Measurements from ENCODE around the gene HRH2. TPM values are rescaled to one million over a fixed set of nuclear protein-coding genes. Genes with fewer than 3 reads are reported as not detected.

HRH2 gene
- total RNA-seq, 1 experiment from 2014 or later: not detected

- no peak overlapping the region for H3K27ac ChIP-seq
- DNase-seq (ENCODE audit: low read depth in 1 of 2, low spot score in 2 of 2): no peak
- H3K4me3 ChIP-seq: no peak overlapping the region
- no peaks in the 10 kb centered on the region for H3K4me1 ChIP-seq (replicated peaks)
- peaks cover 21% of the 10 kb centered on the region for H3K27me3 ChIP-seq (replicated peaks)
- no peaks in the 10 kb centered on the region for H3K36me3 ChIP-seq
- H3K9me3 ChIP-seq (replicated peaks): no peaks in the 10 kb centered on the region; the same call in 1 of the 2 replicates
Observed at GRCh38 chr5:175686396-175686795, 28.5 kb downstream of the HRH2 start.

DNA sequence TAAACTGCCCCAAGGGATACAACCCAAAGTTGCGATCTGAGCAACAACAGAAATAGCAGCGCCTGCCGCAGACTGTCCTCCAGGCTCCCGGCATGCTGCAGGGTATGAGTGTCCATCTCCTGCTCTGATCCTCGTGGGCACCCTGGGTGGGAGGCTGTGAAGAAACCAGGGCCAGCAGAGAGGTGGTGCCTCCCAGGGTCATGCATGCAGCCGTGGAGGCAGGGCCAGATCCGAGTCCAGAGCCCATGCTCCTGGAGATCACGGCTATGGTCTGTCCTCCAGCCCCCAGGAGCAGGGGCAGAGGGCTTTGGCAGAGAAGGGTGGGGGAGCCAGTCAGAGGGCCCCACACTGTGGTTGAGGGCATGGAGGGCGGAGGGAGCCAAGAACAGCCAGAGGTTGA, 29.0 kb downstream of the HRH2 start:
- Histone ChIP-seq H3K4me3 (no peak overlapping the region), H3K27ac (no peak overlapping the region), H3K4me1 (replicated peaks) (no peaks in the 10 kb centered on the region), H3K27me3 (replicated peaks) (peaks cover 23% of the 10 kb centered on the region), H3K36me3 (no peaks in the 10 kb centered on the region), H3K9me3 (replicated peaks) (no peaks in the 10 kb centered on the region; the same call in 1 of the 2 replicates)
- DNase-seq (ENCODE audit: low read depth in 1 of 2, low spot score in 2 of 2): no peak

DNA sequence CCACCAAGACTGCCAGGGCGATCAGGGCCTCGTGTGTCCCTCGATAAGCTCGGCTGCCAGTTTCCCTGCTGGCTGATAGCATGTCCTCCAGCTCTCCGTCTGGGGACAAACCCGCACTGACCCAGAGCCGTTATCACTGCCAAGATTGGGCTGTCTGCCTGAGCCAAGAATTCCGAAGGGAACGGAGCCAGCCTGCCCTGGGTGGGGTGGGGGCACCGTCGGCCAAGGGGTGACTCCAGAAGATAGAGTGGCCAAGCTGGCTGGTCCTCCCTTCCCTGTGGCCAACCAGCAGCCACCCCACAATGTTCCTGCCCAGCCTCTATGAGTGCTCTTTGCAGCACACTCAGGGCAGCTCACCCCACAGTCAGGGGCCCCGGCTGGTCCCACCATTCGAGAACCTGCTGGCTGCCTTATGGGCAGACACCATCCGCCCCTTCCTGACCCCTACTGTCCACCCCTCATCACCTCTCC, 29.4 kb downstream of the HRH2 start:
- Histone ChIP-seq H3K4me1 (replicated peaks) (no peaks in the 10 kb centered on the region), H3K27ac (no peak overlapping the region), H3K36me3 (no peaks in the 10 kb centered on the region), H3K9me3 (replicated peaks) (no peaks in the 10 kb centered on the region; the same call in 1 of the 2 replicates), H3K4me3 (no peak overlapping the region), H3K27me3 (replicated peaks) (peaks cover 19% of the 10 kb centered on the region)
- DNase-seq (ENCODE audit: low read depth in 1 of 2, low spot score in 2 of 2): no peak

- DNase-seq (ENCODE audit: low read depth in 1 of 2, low spot score in 2 of 2): no peak
- H3K36me3 ChIP-seq: no peaks in the 10 kb centered on the region
- H3K4me3 ChIP-seq: no peak overlapping the region
- peaks cover 19% of the 10 kb centered on the region; the same call in 1 of the 2 replicates for H3K27me3 ChIP-seq (replicated peaks)
- no peaks in the 10 kb centered on the region; the same call in 1 of the 2 replicates for H3K9me3 ChIP-seq (replicated peaks)
- no peaks in the 10 kb centered on the region for H3K4me1 ChIP-seq (replicated peaks)
- no peak overlapping the region for H3K27ac ChIP-seq
Observed at GRCh38 chr5:175688352-175689146, 30.7 kb downstream of the HRH2 start.

DNA sequence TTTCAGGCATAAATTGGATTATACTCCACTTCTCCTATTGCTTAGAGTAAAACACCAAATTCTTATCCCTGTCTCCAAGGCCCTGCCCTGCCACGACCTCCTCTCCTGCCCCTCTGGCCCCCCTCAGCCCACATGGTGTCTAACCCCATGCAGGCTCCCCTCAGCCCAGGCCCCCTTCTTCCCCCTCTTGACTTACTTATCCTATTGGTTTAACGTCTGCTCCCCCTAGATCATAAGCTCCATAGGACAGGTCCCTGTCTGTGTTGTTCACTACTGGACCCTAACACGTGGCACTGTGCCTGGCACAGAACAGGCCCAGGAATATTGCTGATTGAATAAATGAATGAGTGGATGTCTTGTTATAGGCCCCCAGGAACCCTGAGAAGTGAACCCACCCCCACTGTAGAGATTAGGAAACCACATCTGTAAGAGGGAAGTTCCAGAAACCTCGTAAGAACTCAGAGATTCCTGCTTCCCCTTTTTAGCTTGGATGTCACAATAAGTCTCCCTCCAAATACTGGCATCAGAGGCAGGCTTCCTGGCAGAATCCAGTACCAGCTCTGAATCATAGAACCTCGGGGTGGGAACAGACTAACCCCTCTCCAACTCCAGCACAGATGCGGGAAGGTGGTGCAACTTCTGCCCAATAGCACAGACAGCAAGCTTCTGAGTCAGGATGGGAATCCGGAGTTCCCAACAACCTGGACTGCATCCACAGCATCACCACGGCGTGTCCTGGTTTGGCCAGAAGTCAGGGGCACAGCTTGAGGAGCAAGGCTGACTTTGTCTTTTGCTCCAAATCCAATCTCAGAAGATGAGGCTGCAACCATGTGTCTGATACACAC, 31.5 kb downstream of the HRH2 start:
- no peak for DNase-seq (ENCODE audit: low read depth in 1 of 2, low spot score in 2 of 2)
- H3K36me3 ChIP-seq: no peaks in the 10 kb centered on the region
- peaks cover 19% of the 10 kb centered on the region; the same call in 1 of the 2 replicates for H3K27me3 ChIP-seq (replicated peaks)
- no peak overlapping the region for H3K4me3 ChIP-seq
- no peak overlapping the region for H3K27ac ChIP-seq
- H3K4me1 ChIP-seq (replicated peaks): no peaks in the 10 kb centered on the region
- H3K9me3 ChIP-seq (replicated peaks): no peaks in the 10 kb centered on the region; the same call in 1 of the 2 replicates

DNA sequence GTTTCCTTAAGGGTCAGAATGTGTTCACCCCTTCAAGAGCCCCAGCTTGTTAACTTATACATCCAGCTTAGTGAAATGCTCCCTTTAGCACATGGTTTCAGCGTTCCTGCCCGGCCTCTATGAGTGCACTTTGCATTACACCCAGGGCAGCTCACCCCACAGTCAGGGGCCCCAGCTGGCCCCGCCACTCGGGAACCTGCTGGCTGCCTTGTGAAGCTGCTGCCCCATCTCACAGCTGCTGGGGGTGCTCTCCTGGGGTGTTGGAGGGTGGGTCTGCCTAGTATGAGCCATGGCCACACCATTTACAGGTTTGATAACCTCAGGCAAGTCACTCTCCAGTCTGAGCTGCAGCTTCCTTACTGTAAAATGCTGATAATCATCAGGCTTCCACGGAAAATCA, 32.2 kb downstream of the HRH2 start:
- Histone ChIP-seq H3K4me3 (no peak overlapping the region), H3K27me3 (replicated peaks) (peaks cover 19% of the 10 kb centered on the region; the same call in 1 of the 2 replicates), H3K4me1 (replicated peaks) (no peaks in the 10 kb centered on the region), H3K27ac (no peak overlapping the region), H3K36me3 (no peaks in the 10 kb centered on the region), H3K9me3 (replicated peaks) (no peaks in the 10 kb centered on the region; the same call in 1 of the 2 replicates)
- DNase-seq (ENCODE audit: low read depth in 1 of 2, low spot score in 2 of 2): no peak

GRCh38 chr5:175690586-175690985, 32.7 kb downstream of the HRH2 start:
- Histone ChIP-seq H3K4me3 (no peak overlapping the region), H3K4me1 (replicated peaks) (no peaks in the 10 kb centered on the region), H3K9me3 (replicated peaks) (no peaks in the 10 kb centered on the region; the same call in 1 of the 2 replicates), H3K36me3 (no peaks in the 10 kb centered on the region), H3K27ac (no peak overlapping the region), H3K27me3 (replicated peaks) (peaks cover 19% of the 10 kb centered on the region; the same call in 1 of the 2 replicates)
- no peak for DNase-seq (ENCODE audit: low read depth in 1 of 2, low spot score in 2 of 2)

DNA sequence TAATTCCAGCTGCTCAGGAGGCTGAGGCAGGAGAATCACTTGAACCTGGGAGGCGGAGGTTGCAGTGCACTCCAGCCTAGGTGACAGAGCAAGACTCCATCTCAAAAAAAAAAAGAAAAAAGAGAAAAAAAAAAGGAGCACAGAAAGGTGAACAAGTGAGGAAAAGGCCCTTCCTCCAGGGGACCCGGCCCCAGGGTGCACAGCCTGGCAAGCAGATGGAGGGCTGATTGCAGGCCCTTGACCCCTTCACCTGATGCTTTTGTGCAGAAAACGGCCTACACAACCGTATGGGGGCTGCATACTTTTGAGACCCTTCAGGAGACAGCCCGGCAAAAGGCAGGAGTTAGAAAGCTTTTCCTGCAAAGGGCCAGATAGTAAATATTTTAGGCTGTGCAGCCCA, 33.9 kb downstream of the HRH2 start:
- H3K4me3 ChIP-seq: no peak overlapping the region
- no peaks in the 10 kb centered on the region for H3K4me1 ChIP-seq (replicated peaks)

DNA sequence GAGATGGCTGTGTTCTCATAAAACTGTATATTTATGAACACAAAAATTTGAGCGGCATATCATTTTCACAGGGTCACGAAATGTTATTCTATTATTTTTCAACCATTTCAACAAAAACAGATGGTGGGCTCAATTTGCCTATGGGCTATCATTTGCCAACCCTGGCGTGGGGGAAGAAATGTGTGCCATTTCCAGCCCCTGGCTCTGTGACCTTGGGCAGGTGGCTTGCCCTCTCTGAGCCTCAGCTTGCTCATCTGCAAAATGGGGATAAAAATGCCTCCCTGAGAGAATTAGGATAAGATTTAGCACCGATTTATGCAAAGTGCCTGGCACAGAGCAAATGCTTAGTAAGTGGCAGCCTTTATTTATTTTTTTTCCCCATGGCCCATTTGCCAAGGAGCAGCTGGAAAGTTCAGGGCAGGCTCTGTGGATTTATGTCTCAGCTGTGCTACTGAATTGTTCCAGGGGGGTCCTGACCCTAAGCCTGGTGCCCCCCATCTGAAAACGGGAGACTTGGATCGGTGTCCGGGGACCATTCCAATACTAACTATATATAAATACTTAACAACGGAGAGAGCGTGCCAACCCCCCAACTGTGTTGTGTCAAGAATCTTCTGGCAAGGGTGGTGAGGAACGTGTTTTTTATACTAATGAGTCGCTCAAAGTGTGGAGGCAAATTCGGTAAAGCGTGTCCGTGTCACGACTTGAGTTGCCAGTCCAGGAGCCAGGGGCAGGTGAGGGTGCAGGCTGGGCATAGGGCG, 34.5 kb downstream of the HRH2 start:
- DNase-seq (ENCODE audit: low read depth in 1 of 2, low spot score in 2 of 2): no peak
- H3K27me3 ChIP-seq (replicated peaks): peaks cover 19% of the 10 kb centered on the region; the same call in 1 of the 2 replicates
- no peaks in the 10 kb centered on the region; the same call in 1 of the 2 replicates for H3K9me3 ChIP-seq (replicated peaks)

More for the DNA sequence above, 33.9 kb downstream of the HRH2 start:
- H3K27ac ChIP-seq: no peak overlapping the region
- H3K36me3 ChIP-seq: no peaks in the 10 kb centered on the region
- H3K27me3 ChIP-seq (replicated peaks): peaks cover 19% of the 10 kb centered on the region; the same call in 1 of the 2 replicates
- DNase-seq (ENCODE audit: low read depth in 1 of 2, low spot score in 2 of 2): no peak
- H3K9me3 ChIP-seq (replicated peaks): no peaks in the 10 kb centered on the region; the same call in 1 of the 2 replicates

GRCh38 chr5:175692996-175693710, 35.3 kb downstream of the HRH2 start:
- H3K27me3 ChIP-seq (replicated peaks): peaks cover 19% of the 10 kb centered on the region; the same call in 1 of the 2 replicates
- H3K36me3 ChIP-seq: no peaks in the 10 kb centered on the region
- no peaks in the 10 kb centered on the region; the same call in 1 of the 2 replicates for H3K9me3 ChIP-seq (replicated peaks)
- no peak overlapping the region for H3K27ac ChIP-seq
- no peak overlapping the region for H3K4me3 ChIP-seq
- DNase-seq (ENCODE audit: low read depth in 1 of 2, low spot score in 2 of 2): no peak
- no peaks in the 10 kb centered on the region for H3K4me1 ChIP-seq (replicated peaks)

More for the DNA sequence above, 34.5 kb downstream of the HRH2 start:
- no peaks in the 10 kb centered on the region for H3K4me1 ChIP-seq (replicated peaks)
- no peak overlapping the region for H3K27ac ChIP-seq
- no peak overlapping the region for H3K4me3 ChIP-seq
- H3K36me3 ChIP-seq: no peaks in the 10 kb centered on the region

DNA sequence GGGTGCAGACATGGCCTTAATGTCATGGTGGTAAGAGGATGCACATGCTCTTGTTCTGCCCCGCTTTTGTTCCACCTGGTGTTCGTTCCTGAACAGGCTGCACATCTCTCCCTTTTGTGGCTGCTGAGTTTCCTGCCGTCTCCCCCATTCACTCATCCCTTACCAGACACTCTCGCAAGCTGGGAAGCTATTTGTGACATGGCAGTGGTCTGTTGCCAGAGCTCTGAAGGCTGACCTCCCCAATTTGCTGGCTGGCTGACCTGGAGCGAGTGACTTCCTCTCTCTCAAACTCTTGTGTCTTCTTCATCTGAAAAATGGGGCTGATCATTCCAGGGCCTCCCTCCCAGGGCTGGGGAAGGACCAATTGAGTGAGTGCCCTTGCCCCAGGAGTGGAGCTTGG, 35.9 kb downstream of the HRH2 start:
- Histone ChIP-seq H3K36me3 (no peaks in the 10 kb centered on the region), H3K4me3 (no peak overlapping the region), H3K27ac (no peak overlapping the region), H3K4me1 (replicated peaks) (no peaks in the 10 kb centered on the region), H3K27me3 (replicated peaks) (peaks cover 16% of the 10 kb centered on the region; the same call in 1 of the 2 replicates), H3K9me3 (replicated peaks) (no peaks in the 10 kb centered on the region; the same call in 1 of the 2 replicates)
- DNase-seq (ENCODE audit: low read depth in 1 of 2, low spot score in 2 of 2): no peak

- DNase-seq (ENCODE audit: low read depth in 1 of 2, low spot score in 2 of 2): no peak
- Histone ChIP-seq H3K9me3 (replicated peaks) (no peaks in the 10 kb centered on the region; the same call in 1 of the 2 replicates), H3K27me3 (replicated peaks) (peaks cover 16% of the 10 kb centered on the region; the same call in 1 of the 2 replicates), H3K27ac (no peak overlapping the region), H3K36me3 (no peaks in the 10 kb centered on the region), H3K4me3 (no peak overlapping the region), H3K4me1 (replicated peaks) (no peaks in the 10 kb centered on the region)
Observed at GRCh38 chr5:175694371-175695160, 36.7 kb downstream of the HRH2 start.

All from SJSA1 (cell line).